GM18511 (cell line): ENCODE data around the gene TRAK1.

ENCODE experiments used
- ATAC-seq: cut with Tn5 transposase; IDR thresholded peaks from one replicate; pipeline ENCODE4 v1.9.1; 2021; ENCODE audit warnings: mild to moderate bottlenecking, moderate library complexity; ENCODE audit not compliant: unreplicated experiment

TRAK1 gene

DNA sequence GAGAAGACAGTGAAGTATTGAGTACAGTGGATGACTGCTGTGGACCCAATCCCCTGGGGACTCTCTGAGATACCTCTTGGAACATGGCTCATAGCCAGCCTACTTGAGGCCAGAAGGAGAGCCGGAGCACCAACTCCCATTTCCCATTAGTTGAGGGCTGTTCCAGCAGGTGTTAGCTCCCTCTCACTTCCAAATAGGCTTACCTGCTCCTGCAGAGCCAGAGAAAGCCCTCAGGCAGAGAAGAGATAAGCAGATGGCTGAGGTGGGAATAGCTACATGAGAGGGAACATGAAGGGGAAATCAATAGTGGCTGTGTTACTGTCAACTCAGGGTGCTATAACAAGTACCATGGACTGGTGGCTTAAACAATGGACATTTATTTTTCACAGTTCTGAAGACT is 179.4 kb downstream of the TRAK1 start:
- no peak for ATAC-seq

DNA sequence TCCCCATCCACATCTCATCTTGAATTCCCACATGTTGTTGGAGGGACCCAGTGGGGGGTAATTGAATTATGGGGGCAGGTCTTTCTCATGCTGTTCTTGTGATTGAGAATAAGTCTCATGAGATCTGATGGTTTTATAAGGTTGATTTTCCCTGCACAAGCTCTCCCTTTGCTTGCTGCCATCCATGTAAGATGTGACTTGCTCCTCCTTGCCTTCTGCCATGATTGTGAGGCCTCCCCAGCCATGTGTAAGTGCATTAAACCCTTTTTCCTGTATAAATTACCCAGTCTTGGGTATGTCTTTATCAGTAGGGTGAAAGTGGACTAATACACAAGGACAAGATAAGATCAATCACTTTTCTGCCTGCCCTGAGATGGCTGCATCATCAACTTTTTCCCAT is 180.6 kb downstream of the TRAK1 start:
- ATAC-seq, result no peak

DNA sequence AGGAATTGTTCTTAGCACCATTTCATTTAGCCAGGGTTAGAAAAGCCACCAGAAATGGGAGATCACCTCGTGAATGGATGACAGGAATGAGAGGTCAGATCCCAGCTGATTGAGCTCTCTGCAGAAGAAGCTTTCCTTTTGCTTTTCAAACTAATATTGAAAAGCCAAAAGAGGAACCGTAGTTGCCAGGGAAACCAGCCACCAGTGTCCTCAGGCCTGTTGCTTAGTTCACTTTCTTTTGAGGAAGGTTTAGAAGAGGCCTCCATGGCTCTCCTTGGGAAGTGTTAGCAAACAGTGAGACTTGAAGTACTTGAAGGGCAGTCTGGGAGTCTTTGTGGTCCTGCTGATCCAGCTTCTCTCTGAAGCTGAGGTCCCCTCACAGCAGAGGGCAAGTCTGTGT is 182.2 kb downstream of the TRAK1 start:
- no peak for ATAC-seq

DNA sequence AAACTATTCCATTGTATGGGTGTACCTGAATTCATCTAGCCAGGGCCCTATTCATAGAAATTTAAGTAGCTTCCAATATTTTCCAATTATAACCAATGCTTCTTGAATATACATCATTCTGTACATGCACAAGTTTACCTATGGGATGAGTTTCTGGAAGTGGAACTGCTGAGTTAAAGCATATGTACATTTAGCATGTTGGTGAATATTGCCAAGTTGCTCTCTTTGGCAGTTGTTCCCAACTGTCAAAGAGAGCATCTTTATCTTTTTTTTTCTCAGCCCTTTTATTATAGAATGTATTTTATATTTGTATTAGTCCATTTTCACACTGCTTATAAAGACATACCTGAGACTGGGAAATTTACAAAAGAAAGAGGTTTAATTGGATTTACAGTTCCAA is 183.1 kb downstream of the TRAK1 start:
- no peak for ATAC-seq

DNA sequence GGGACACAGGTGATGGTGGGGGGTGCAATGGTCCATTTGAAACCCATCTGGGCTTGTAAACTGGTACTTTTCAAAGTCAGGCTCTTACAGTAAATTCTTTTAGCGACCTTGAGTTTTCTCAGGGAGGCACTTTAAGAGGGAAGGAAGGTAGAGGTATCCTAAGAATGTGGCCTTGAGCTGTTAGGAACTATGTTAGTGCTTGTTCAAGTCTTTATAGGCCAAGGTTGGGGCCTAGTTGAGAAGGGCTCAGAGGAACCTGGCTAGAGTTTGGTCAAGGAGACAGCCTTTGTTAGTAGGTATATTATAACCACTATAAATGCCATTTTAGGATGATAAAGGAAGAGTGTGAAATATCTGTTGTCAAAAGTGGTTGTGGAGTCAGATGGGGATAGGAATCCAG is 184.1 kb downstream of the TRAK1 start:
- ATAC-seq, result no peak
